ENCODE measurements around the gene CLEC16A. TPM values are rescaled to one million over a fixed set of nuclear protein-coding genes. Genes with fewer than 3 reads are reported as not detected.

CLEC16A gene
- total RNA-seq, 1 donor from 2014 or later: 34.6 TPM

- DNase-seq: no peak
- Histone ChIP-seq H3K4me3 (no peak overlapping the region), H3K36me3 (peaks cover 66% of the 10 kb centered on the region), H3K27ac (no peak overlapping the region), H3K4me1 (peaks cover 9% of the 10 kb centered on the region), H3K27me3 (ENCODE audit: low read depth) (no peaks in the 10 kb centered on the region), H3K9me3 (no peaks in the 10 kb centered on the region)
- intact Hi-C loops (cut with DNase I): no loop called here
- no peak for TF ChIP-seq CTCF (IDR thresholded peaks at IDR 0.05)
- no peak for ATAC-seq
These were observed 40.1 kb downstream of the CLEC16A start for GRCh38 chr16:10984509-10984908.

- H3K9me3 ChIP-seq: no peaks in the 10 kb centered on the region
- H3K4me1 ChIP-seq: no peaks in the 10 kb centered on the region
- no peak overlapping the region for H3K4me3 ChIP-seq
- no peak for DNase-seq
- no peak for ATAC-seq
- intact Hi-C loops (cut with DNase I): no loop called here
- no peak overlapping the region for H3K27ac ChIP-seq
- TF ChIP-seq CTCF (IDR thresholded peaks at IDR 0.05): no peak
- no peaks in the 10 kb centered on the region for H3K27me3 ChIP-seq (ENCODE audit: low read depth)
- H3K36me3 ChIP-seq: peaks cover 51% of the 10 kb centered on the region
These were observed 43.2 kb downstream of the CLEC16A start for GRCh38 chr16:10987361-10988163.

- H3K27me3 ChIP-seq (ENCODE audit: low read depth): no peaks in the 10 kb centered on the region
- no peak overlapping the region for H3K4me3 ChIP-seq
- ATAC-seq: peak; percentile 86 to 88
- TF ChIP-seq CTCF (IDR thresholded peaks at IDR 0.05): peak; percentile 46
- H3K36me3 ChIP-seq: peaks cover 44% of the 10 kb centered on the region
- H3K9me3 ChIP-seq: no peaks in the 10 kb centered on the region
- H3K4me1 ChIP-seq: no peaks in the 10 kb centered on the region
- DNase-seq: peak; percentile 51
- H3K27ac ChIP-seq: no peak overlapping the region
- intact Hi-C loops (cut with DNase I): no loop called here
These were observed 43.9 kb downstream of the CLEC16A start for GRCh38 chr16:10988164-10988803.

GRCh38 chr16:10988879-10989278, 44.5 kb downstream of the CLEC16A start:
- H3K27ac ChIP-seq: peak overlapping the region; percentile 18

GRCh38 chr16:10989559-10989958, 45.2 kb downstream of the CLEC16A start:
- intact Hi-C loops (cut with DNase I): no loop called here
- ATAC-seq: no peak
- Histone ChIP-seq H3K27ac (no peak overlapping the region), H3K36me3 (peaks cover 42% of the 10 kb centered on the region), H3K4me1 (no peaks in the 10 kb centered on the region), H3K27me3 (ENCODE audit: low read depth) (no peaks in the 10 kb centered on the region), H3K4me3 (no peak overlapping the region), H3K9me3 (no peaks in the 10 kb centered on the region)
- TF ChIP-seq CTCF (IDR thresholded peaks at IDR 0.05): no peak
- DNase-seq: no peak

More at GRCh38 chr16:10988879-10989278, 44.5 kb downstream of the CLEC16A start:
- Histone ChIP-seq H3K36me3 (peaks cover 42% of the 10 kb centered on the region), H3K27me3 (ENCODE audit: low read depth) (no peaks in the 10 kb centered on the region), H3K4me3 (no peak overlapping the region), H3K4me1 (no peaks in the 10 kb centered on the region), H3K9me3 (no peaks in the 10 kb centered on the region)
- intact Hi-C loops (cut with DNase I): no loop called here
- DNase-seq: no peak
- ATAC-seq: peak; percentile 26 to 47
- no peak for TF ChIP-seq CTCF (IDR thresholded peaks at IDR 0.05)

All from lower lobe of right lung (tissue), 2 donors.